GM12892 (cell line): ENCODE data around the gene CCDC92.

Source experiments
- POLR2A ChIP-seq: IDR thresholded peaks from 2 replicates; pipeline ENCODE4 v1.6.1; 2011; ENCODE audit warnings: low read depth, low read length, control low read depth
- POLR2AphosphoS5 ChIP-seq: IDR thresholded peaks from 2 replicates; pipeline ENCODE4 v1.6.1; 2011; ENCODE audit warnings: low read depth, low read length, control low read depth

GRCh38 chr12:124004233-124004875 is 31.7 kb upstream of the CCDC92 start:
- TF ChIP-seq POLR2AphosphoS5 = no peak
- no peak for TF ChIP-seq POLR2A
